Osteocyte (in vitro differentiated cells): ENCODE results near the gene LLCFC1. TPM values are rescaled to one million over a fixed set of nuclear protein-coding genes. Genes with fewer than 3 reads are reported as not detected.

Experiments
- DNase-seq: peaks from one replicate; pipeline ENCODE4 v3.0.0; 2021; ENCODE audit warnings: mixed read lengths; ENCODE audit not compliant: unreplicated experiment; ENCODE audit errors: extremely low spot score
- H3K27ac Mint-ChIP-seq: one replicate; pipeline ENCODE4 v1.8.0; 2021; ENCODE audit warnings: mild to moderate bottlenecking, mixed read lengths; ENCODE audit not compliant: unreplicated experiment
- H3K27me3 Mint-ChIP-seq: one replicate; pipeline ENCODE4 v1.8.0; 2021; ENCODE audit warnings: mixed read lengths; ENCODE audit not compliant: unreplicated experiment
- H3K36me3 Mint-ChIP-seq: one replicate; pipeline ENCODE4 v1.8.0; 2021; ENCODE audit warnings: mixed read lengths; ENCODE audit not compliant: unreplicated experiment
- H3K4me1 Mint-ChIP-seq: one replicate; pipeline ENCODE4 v1.8.0; 2021; ENCODE audit warnings: mixed read lengths; ENCODE audit not compliant: unreplicated experiment
- H3K4me3 Mint-ChIP-seq: one replicate; pipeline ENCODE4 v1.8.0; 2021; ENCODE audit warnings: mild to moderate bottlenecking, moderate library complexity, mixed read lengths; ENCODE audit not compliant: unreplicated experiment
- H3K9me3 Mint-ChIP-seq: one replicate; pipeline ENCODE4 v1.8.0; 2021; ENCODE audit warnings: mixed read lengths; ENCODE audit not compliant: unreplicated experiment
- total RNA-seq: library from RNA; stranded (reverse); gene quantifications from 2 replicates; pipeline ENCODE4 v1.2.1, GENCODE V29; 2021
- TF ChIP-seq, protein P1 (sequence below): fragments of 200-600 bp; sonication (generic); IDR thresholded peaks from 2 replicates; pipeline ENCODE4 v1.5.0; 2021; ENCODE audit warnings: antibody characterized with exemption, mild to moderate bottlenecking, moderate library complexity

Gene LLCFC1
- total RNA-seq, 1 donor from 2014 or later: not detected

GRCh38 chr7:142950235-142950634 is 11.0 kb downstream of the LLCFC1 start:
- no peaks in the 10 kb centered on the region for H3K4me1 Mint-ChIP-seq
- no peaks in the 10 kb centered on the region for H3K27me3 Mint-ChIP-seq
- peak; percentile 63 for DNase-seq
- peaks cover 7% of the 10 kb centered on the region for H3K9me3 Mint-ChIP-seq
- H3K27ac Mint-ChIP-seq: no peak overlapping the region
- H3K4me3 Mint-ChIP-seq: no peak overlapping the region
- H3K36me3 Mint-ChIP-seq: no peaks in the 10 kb centered on the region
- TF ChIP-seq, protein P1, sequence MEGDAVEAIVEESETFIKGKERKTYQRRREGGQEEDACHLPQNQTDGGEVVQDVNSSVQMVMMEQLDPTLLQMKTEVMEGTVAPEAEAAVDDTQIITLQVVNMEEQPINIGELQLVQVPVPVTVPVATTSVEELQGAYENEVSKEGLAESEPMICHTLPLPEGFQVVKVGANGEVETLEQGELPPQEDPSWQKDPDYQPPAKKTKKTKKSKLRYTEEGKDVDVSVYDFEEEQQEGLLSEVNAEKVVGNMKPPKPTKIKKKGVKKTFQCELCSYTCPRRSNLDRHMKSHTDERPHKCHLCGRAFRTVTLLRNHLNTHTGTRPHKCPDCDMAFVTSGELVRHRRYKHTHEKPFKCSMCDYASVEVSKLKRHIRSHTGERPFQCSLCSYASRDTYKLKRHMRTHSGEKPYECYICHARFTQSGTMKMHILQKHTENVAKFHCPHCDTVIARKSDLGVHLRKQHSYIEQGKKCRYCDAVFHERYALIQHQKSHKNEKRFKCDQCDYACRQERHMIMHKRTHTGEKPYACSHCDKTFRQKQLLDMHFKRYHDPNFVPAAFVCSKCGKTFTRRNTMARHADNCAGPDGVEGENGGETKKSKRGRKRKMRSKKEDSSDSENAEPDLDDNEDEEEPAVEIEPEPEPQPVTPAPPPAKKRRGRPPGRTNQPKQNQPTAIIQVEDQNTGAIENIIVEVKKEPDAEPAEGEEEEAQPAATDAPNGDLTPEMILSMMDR: no peak

- H3K27ac Mint-ChIP-seq: no peak overlapping the region
- TF ChIP-seq, protein P1: no peak
- H3K4me1 Mint-ChIP-seq: no peaks in the 10 kb centered on the region
- no peaks in the 10 kb centered on the region for H3K27me3 Mint-ChIP-seq
- no peak overlapping the region for H3K4me3 Mint-ChIP-seq
- no peak for DNase-seq
- H3K9me3 Mint-ChIP-seq: peaks cover 14% of the 10 kb centered on the region
- H3K36me3 Mint-ChIP-seq: no peaks in the 10 kb centered on the region
These were observed 15.5 kb downstream of the LLCFC1 start for GRCh38 chr7:142954680-142955268.

DNA sequence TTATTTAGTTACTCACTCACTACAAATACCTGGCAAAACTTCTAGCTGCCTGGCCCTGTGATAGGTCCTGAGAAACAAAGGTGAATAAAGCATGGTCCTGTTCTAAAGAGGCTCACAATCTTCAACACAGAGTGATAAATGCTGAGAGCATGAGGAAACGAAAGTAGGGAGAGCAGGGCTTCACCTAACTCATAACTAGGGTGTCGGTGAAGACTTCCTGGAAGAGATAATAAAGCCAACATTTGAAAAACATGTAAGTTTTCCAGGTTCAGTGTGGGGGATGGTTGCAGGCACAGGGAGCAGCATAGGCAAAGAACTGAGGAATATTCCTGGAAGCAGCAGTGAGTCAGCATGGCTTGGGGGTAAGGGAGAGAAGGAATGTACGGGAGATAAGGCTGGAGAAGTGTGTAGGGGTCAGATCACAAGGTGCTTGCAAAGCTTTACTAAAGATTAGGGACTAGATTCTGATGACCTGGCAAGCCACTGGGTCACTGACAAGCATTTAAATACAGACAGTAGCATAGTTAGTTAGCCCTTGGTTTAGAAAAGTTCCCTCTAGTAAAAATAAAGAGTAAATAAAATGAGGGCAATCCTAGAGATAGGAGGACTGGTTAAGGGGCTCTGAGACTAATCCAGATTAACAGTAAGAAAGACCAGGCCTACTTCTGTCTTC is 17.8 kb downstream of the LLCFC1 start:
- H3K27me3 Mint-ChIP-seq: no peaks in the 10 kb centered on the region
- no peaks in the 10 kb centered on the region for H3K4me1 Mint-ChIP-seq
- no peak overlapping the region for H3K4me3 Mint-ChIP-seq
- peaks cover 14% of the 10 kb centered on the region for H3K9me3 Mint-ChIP-seq
- no peaks in the 10 kb centered on the region for H3K36me3 Mint-ChIP-seq
- no peak overlapping the region for H3K27ac Mint-ChIP-seq
- no peak for DNase-seq
- TF ChIP-seq, protein P1: no peak

DNA sequence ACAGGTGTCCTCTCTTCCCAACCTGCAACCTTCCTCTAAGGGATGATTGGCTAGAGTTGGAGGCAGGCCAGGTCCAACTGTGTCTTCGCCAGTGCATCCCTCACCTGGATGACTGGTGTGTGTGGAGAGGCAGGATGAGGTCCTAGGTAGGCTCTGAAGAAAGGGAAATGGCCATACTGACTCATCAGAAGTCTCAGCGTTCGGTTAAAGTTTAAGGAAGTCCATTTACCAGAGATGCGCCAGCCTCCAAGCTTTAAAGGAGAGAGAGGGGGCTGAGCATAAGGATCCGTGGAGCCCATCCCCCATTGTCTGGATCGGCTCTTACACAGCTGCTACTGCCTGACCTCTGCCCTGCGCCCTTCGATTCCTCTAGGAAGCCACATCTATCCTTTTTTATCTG is 18.4 kb downstream of the LLCFC1 start:
- H3K9me3 Mint-ChIP-seq: peaks cover 14% of the 10 kb centered on the region
- H3K27me3 Mint-ChIP-seq: no peaks in the 10 kb centered on the region
- H3K36me3 Mint-ChIP-seq: no peaks in the 10 kb centered on the region
- TF ChIP-seq, protein P1: no peak
- no peak overlapping the region for H3K4me3 Mint-ChIP-seq
- H3K4me1 Mint-ChIP-seq: no peaks in the 10 kb centered on the region
- DNase-seq: no peak
- H3K27ac Mint-ChIP-seq: no peak overlapping the region

DNA sequence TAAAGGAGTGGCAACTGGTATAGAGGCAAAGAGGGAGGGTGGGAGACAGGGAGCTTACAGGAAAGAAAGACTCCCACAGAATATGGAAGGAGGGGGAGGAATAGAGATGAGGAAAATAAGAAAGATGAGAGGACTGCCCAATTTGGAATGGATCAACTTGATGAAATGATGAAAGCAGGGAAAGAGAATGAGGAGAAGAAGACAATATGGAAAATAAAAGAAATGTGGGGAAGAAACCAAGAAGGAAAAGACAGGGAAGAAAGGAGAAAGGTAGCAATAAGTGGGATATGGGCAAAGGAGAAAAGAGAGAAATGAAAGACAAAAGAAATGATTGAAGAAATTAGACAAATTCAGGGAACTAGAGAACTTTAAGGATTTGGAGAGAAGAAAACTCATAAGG is 19.9 kb downstream of the LLCFC1 start:
- Mint-ChIP-seq H3K36me3 (no peaks in the 10 kb centered on the region), H3K4me1 (no peaks in the 10 kb centered on the region), H3K4me3 (no peak overlapping the region), H3K9me3 (peaks cover 8% of the 10 kb centered on the region), H3K27me3 (no peaks in the 10 kb centered on the region), H3K27ac (no peak overlapping the region)
- TF ChIP-seq, protein P1: no peak
- no peak for DNase-seq
